GM12864 (cell line): ENCODE results near the gene CXCR3.
A peak's percentile ranks its signal among the peaks of the same experiment; 100 is the strongest.
"Not testable (repeated sequence)": the region's sequence is repeated elsewhere in the genome, so short reads cannot be mapped to it uniquely, and the experiment has no call there.

Experiments used
- DNase-seq: peaks from one replicate; pipeline ENCODE4 v3.0.0-alpha.2; 2011; ENCODE audit warnings: low read depth
- H3K4me3 ChIP-seq: 2 replicates; pipeline ENCODE4 v1.5.1; 2011; ENCODE audit warnings: mild to moderate bottlenecking, low read depth, low read length, control low read depth
- CTCF ChIP-seq: IDR thresholded peaks from 2 replicates; pipeline ENCODE4 v1.5.1; 2011; ENCODE audit warnings: low read depth, mild to moderate bottlenecking, moderate library complexity, low read length, control low read depth, inconsistent platforms; ENCODE audit errors: missing control alignments

Gene CXCR3

DNA sequence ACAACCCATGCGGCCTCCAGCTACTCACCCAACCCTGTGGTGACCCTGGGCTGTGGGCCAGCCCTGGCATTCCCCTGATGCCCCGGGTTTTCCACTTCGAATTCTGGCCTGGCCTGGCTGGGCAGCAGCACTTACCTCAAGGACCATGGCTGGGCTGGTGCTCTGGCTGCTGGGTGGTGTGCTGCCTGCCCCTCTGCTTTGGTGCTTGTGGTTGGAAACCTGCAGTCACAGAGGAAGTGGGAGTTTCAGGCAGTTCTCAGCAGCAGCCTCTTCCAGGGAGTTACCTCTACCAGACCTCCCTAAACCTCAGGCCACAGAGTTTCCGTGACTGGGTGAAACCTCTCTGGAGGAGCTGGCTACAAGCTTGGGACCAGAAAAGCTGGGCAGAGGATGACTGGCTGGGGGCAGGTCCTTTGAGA lies at the start of gene CXCR3:
TSS of gene CXCR3 (minus strand) at position 209 of the 419 bp plus-strand sequence. CDS start at position 147, 62 bp downstream.
- no peak for TF ChIP-seq CTCF
- no peak for DNase-seq
- peak within 1 kb of the TSS; percentile 42 for H3K4me3 ChIP-seq

- no peak within 1 kb of the TSS for H3K4me3 ChIP-seq
- no peak for DNase-seq
- no peak for TF ChIP-seq CTCF
Measured at GRCh38 chrX:71667328-71668247, 49.3 kb upstream of the CXCR3 start, which contains the start of gene LOC101059915. TSS of gene LOC101059915 (plus strand) at chrX:71667546.

- no peak overlapping the region for H3K4me3 ChIP-seq
Measured at GRCh38 chrX:71666240-71667223, 48.2 kb upstream of the CXCR3 start.

DNA sequence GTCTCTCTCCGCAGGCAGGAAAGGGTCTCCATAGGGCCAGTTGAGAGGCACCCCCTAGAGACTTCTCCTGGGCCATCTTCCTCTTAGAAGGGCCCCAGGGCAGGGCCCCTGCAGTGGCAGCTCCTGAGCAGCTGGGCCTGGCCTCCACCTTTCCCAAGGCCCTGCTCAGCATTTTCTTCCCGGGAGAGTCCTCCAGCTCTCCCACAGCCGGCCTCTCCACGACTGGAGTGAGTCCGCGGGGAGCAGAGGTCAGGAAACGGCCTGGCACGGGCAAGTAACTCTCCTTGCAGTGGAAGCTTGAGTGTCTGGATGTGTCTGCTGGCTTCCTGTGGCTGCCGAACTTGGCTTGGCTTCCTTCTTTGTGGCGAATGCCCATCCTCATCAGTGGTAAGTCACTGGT lies 47.4 kb upstream of the CXCR3 start:
- TF ChIP-seq CTCF, result no peak
- DNase-seq, result no peak
- H3K4me3 ChIP-seq, result no peak overlapping the region

More at GRCh38 chrX:71666240-71667223, 48.2 kb upstream of the CXCR3 start:
- no peak for TF ChIP-seq CTCF
- no peak for DNase-seq

- no peak for TF ChIP-seq CTCF
- DNase-seq, result no peak
- no peak overlapping the region for H3K4me3 ChIP-seq
Measured at GRCh38 chrX:71664889-71665491, 46.7 kb upstream of the CXCR3 start.

GRCh38 chrX:71664202-71664601 lies 45.9 kb upstream of the CXCR3 start:
- not testable (repeated sequence) for DNase-seq, H3K4me3 ChIP-seq

DNA sequence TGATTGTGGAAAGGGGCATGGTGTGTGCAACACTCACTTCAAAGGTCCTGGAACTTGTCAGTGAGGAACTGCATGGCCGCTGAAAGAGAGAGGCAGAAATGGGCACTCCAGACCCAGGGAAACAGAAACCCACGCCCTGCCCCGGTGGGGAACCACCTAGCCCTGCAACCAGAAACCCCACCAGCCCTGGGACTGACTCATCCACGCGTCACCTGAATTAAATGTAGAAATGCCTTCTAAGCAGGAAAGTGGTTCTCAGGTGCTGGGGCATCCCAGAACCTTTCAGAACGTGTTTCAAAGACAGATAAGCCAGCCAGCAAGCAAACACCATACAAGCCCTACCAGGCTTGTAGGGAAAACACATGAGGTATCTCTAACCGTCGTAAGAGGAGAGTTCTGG lies 44.9 kb upstream of the CXCR3 start:
- DNase-seq, H3K4me3 ChIP-seq: not testable (repeated sequence)

More at GRCh38 chrX:71664202-71664601, 45.9 kb upstream of the CXCR3 start:
- TF ChIP-seq CTCF, result peak; percentile 39

GRCh38 chrX:71662654-71663053 lies 44.3 kb upstream of the CXCR3 start:
- H3K4me3 ChIP-seq, DNase-seq: not testable (repeated sequence)
